Astrocyte of the cerebellum (primary cell): ENCODE results near the gene REN.

Source experiments
- DNase-seq: peaks from one replicate; pipeline ENCODE4 v3.0.0-alpha.2; 2011; ENCODE audit warnings: low read depth
- H3K4me3 ChIP-seq: 2 replicates; pipeline ENCODE4 v1.5.1; 2011; ENCODE audit warnings: mild to moderate bottlenecking, low read depth, low read length, moderate library complexity
- in situ Hi-C: cut with HindIII; loops from 2 replicates; pipeline ENCODE4 v1.10.0; 2017; ENCODE audit warnings: low sequenced_read_pairs
- TF ChIP-seq, protein P1 (sequence below): IDR thresholded peaks from 2 replicates; pipeline ENCODE4 v1.5.1; 2012; ENCODE audit warnings: low read length, low read depth, moderate library complexity, mild to moderate bottlenecking; ENCODE audit errors: missing control alignments

REN gene

GRCh38 chr1:204150702-204151551 is 15.2 kb downstream of the REN start:
- in situ Hi-C loops, result no loop called here
- TF ChIP-seq, protein P1, sequence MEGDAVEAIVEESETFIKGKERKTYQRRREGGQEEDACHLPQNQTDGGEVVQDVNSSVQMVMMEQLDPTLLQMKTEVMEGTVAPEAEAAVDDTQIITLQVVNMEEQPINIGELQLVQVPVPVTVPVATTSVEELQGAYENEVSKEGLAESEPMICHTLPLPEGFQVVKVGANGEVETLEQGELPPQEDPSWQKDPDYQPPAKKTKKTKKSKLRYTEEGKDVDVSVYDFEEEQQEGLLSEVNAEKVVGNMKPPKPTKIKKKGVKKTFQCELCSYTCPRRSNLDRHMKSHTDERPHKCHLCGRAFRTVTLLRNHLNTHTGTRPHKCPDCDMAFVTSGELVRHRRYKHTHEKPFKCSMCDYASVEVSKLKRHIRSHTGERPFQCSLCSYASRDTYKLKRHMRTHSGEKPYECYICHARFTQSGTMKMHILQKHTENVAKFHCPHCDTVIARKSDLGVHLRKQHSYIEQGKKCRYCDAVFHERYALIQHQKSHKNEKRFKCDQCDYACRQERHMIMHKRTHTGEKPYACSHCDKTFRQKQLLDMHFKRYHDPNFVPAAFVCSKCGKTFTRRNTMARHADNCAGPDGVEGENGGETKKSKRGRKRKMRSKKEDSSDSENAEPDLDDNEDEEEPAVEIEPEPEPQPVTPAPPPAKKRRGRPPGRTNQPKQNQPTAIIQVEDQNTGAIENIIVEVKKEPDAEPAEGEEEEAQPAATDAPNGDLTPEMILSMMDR, result no peak
- H3K4me3 ChIP-seq, result peak overlapping the region; percentile 64
- DNase-seq, result no peak

DNA sequence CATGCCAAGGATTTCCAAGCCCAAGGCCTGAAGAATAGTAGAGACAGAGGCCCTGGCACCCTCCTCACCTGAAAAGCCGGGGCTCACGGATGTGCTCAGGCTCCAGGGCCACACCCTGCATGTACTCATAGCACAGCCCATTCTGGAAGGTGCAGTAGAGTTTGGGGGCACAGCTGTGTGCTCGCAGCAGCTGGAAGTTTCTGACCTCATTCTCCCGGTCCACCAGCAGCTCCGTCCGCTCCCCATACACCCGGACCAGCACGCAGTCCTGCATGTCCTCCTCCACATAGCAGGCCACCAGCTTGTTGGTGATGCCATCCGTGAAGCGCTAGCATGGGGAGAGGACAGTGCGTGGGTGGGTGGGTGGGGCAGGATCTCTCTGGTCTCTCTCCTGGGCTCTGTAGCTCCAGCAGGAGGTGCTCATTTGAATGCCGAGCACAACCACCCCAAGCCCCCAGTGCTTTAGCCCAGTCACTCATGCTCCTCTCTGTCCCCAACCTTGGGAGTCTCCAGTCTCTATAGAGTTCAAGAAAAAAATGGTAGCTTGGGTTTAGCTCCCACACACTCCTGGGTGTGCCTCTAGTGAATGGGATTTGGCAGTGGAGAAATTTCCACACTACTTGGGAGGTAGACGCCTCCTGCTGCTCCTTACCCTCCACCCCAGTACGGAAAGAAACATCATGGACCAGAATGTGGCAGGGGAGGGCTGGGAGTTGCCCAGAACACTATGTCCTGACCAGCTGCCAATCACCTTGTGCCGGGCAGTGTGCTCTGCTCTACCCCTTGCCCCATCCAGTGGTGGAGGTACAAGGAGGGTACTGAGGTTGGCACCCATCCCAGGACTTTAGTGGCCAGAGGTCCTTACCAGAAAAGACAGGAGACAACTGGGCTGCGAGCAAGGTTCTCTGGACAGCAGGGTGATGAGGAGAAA is 16.2 kb downstream of the REN start:
- TF ChIP-seq, protein P1, result no peak
- no peak for DNase-seq
- in situ Hi-C loops, result no loop called here
- H3K4me3 ChIP-seq, result no peak overlapping the region

DNA sequence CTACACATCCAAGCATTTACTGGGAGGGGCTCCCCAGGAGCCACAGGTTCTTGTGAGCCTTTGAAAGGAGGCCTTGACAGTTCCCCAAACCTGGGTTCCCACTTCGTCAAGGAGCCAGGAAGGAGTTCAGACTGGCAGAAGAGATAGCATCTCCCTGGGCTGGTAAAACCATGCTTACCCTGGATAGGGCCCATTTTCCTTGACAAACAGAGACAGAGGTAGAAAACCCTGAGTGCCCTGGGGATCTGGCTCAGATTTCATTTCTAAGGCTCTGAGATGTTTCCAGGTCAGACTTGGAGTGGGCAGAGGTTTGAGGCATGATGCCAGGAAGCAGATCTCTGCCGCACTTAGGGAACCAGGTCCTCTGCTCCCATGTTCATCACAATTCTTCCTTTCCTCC is 17.0 kb downstream of the REN start:
- in situ Hi-C loops, result no loop called here
- TF ChIP-seq, protein P1, result no peak
- no peak for DNase-seq
- H3K4me3 ChIP-seq, result no peak overlapping the region

GRCh38 chr1:204147406-204148383 is 18.4 kb downstream of the REN start:
- no peak for DNase-seq
- in situ Hi-C loops, result no loop called here
- no peak overlapping the region for H3K4me3 ChIP-seq
- TF ChIP-seq, protein P1, result no peak

DNA sequence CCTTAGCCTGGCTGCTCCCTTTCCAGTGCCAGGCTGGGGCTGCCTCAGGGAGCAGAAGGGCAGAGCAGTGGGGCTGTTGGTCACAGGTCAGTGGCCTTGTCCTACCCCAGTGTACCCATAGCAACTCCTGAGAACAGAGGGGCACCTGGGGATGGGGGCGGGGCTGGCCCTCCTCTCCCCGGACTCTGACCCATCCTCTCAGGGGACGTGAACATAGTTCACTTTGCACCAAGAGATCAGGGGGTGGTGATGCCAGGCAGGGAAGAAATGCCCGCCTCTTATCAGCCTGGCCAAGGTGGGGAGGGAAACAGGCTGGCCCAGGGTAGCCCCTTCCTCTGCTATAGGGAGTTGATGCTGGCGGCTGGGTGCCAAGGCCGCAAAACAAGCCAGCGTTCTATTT is 19.2 kb downstream of the REN start:
- TF ChIP-seq, protein P1, result no peak
- in situ Hi-C loops, result no loop called here

More for the DNA sequence above, 19.2 kb downstream of the REN start:
- H3K4me3 ChIP-seq, result no peak overlapping the region
- DNase-seq, result no peak
